ENCODE results near the gene CCP110.

CCP110 gene

DNA sequence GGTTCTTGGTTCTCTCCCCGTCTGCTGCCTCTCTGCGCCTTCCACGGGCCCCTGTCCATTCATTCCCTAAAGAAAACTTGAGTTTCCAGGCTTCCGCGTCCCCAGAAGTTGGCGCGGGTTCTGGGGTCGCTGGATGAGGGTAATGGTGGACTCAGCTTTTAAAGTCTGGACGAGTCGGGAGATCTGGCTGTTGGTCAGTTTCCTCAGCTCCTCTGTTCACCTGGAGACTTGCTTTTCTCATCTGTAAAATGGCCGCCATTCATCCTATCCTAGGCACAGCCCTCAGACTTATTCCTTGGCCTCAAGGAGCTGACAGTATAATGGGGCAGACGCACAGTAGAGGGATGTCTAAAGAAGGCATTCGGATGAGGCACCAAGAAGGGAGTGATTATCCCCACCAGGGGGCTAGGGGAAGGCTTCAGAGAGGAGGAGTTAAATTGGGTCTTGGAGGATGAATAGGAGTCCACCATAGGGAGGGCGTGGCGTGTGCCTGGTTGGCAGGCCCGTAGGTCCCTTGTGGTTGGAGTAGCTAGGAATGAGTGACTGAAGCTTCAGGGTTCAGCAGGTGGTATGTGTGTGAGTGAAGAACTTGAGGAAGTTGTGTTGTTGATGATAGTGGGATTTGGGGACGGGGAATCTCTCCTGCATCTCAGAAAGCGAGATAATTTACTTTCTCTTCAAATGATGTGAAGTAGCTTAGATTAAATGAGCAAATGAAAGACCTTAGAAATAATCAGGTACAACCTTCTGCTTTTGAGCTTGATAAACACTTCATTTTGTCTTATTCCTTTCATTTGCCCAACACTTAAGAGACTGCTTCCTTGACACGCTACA, 32.4 kb downstream of the CCP110 start:
- no peak for DNase-seq

DNA sequence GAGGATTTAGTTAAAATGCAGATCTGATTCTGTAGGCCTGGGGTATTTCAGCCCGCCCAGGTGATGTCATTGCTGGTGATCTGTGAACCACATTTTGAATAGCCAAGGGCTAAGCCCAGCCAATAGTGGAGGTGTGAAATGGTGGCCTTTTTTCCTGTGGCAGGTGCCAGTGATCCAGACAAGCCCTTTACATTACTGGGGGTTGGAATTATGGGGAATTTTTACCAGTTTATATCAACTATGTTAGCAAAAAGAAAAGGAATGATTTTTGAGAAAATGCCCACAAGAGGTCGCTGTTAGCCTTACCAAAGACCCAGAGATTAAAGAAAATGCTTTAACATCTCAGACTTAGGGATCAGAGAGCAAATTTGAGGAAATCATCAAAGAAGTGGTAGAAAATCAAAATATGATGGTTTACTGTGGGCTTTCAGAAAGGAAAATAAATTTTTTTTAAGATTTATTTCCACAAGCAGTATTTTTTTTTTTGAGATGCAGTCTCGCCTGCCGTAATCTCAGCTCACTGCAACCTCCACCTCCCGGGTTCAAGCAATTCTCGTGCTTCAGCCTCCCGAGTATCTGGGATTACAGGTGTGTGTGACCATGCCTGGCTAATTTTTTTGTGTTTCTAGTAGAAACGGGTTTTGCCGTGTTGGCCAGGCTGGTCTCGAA, 35.6 kb downstream of the CCP110 start:
- peak; percentile 56 for DNase-seq

DNA sequence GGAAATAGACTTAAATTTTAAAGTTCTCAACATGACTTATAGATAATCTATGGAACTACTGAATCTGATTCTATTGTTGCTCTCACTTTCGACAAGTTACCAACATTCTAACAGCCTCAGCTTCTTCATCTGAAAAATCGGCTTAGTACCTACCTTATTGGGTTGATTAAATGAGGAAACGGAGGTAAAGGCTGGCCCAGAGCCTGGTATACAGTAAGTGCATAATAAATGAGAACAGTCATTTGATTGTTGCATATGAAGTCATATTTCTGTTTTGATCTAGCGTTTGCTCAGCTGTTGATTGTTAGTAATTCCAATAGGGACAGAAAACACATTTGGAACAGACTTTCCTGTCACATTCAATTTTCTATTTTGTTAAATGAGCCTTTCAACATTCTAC, 36.3 kb downstream of the CCP110 start:
- no peak for DNase-seq

DNA sequence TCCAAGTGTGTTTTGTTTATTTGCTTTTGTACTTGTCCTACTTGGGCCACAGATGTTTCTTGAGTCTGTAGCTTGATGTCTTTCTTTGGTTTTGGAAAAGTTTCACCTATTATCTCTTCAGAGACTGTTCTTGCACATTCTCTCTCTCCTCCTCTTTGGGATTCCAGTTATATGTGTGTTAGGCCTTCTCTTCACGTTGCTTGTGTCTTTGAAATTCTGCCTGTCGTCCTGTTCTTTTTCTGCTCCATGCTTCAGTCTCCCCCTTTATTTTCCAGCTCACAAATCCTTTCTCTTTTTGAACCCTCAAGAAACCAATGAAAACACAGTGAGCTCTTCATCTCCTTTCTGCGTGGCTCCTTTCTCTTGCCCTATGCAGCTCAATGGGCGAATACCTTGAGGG, 39.6 kb downstream of the CCP110 start:
- no peak for DNase-seq

DNA sequence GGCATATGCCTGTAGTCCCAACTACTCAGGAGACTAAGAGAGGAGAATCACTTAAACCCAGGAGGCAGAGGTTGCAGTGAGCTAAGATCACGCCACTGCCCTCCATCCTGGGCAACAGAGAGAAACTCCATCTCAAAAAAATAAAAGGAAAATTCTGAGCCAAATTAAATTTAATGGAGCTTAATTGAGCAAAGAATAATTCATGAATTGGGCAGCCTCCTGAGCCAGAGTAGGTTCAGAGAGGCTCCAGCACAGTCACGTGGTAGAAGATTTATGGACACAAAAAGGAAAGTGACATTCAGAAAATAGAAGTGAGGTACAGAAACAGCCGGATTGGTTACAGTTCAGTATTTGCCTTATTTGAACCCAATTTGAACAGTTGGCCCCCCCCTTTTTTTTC, 42.6 kb downstream of the CCP110 start:
- no peak for DNase-seq

DNA sequence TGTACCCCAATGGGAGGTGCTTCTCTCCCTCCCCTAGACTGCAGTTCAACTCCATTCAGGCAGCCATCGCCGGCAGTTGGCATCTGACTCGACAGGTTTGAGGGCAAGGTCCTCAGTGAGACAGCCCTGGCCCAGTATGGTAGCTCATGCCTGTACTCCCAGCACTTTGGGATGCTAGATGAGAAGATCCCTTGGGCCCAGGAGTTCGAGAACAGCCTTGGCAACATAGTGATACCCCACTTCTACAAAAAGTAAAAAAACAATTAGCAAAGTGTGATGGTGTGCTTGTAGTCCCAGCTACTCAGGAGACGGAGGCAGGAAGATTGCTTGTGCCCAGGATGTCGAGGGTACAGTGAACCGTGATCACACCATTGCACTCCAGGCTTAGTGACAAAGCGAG, 43.8 kb downstream of the CCP110 start:
- no peak for DNase-seq

DNA sequence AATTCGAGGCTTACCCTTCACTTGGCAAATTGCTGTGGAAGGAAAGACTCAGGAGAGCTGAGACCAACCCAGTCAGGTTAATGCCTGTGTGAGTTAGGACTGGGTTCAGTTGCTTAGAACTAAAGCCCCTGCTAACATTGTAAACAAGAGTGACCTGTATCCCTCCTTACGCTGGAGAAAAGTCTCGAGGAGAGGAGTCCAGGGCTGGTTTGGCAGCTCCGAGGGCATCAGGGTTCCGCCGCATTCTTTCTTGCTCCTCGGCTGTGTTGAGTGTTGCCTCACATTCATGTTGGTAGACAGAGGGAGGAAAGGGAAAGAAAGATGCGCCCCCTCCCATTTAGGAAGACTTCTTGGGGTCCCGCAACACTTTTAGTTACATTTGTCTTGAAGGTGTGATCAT, 50.3 kb downstream of the CCP110 start:
- no peak for DNase-seq

DNA sequence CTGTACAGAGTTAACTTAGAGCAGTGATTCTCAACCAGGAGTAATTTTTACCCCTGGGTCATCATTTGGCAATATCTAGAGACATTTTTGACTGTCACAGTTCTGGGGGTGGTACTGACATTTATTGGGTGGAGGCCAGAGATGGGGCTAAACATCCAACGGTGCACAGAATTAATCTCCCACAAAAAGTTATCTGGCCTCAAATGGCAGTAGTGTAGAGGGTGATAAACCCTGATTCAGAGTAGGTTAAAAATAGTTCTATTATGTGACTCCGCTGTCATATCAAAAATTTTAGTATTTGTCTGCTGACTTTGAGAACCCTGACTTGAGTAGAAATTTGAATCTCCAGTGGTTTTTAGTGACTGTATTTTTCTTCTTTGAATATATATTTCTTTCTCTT, 50.9 kb downstream of the CCP110 start:
- DNase-seq, result no peak

DNA sequence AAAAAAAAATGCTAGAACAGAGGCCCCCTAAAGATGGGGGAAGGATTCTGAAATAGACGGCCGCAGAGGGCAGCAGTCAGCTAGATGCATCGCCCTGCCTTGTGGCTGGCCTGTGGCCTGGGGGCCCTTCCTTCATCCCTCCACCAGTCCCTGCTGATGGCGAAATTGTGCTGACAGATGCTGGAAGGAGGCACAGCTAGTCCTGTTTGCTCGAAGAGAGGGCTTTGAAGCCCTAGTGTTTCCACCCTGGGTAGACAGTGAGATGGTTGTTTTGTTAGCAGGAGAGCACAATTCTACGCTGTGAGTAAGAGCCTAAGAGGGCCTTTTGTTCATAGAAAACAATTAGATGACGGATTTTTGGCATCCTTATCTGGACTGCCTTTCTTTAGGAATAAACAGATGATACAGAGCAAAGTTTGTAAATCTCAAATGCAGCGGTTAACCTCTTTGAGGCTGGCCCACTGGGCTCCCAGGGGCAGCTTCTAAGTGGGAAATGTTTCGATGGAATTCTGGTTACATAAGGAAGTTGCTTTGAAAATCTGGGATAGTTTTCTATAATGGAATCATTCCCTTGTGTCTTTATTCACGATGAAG, 54.7 kb downstream of the CCP110 start:
- DNase-seq, result no peak

DNA sequence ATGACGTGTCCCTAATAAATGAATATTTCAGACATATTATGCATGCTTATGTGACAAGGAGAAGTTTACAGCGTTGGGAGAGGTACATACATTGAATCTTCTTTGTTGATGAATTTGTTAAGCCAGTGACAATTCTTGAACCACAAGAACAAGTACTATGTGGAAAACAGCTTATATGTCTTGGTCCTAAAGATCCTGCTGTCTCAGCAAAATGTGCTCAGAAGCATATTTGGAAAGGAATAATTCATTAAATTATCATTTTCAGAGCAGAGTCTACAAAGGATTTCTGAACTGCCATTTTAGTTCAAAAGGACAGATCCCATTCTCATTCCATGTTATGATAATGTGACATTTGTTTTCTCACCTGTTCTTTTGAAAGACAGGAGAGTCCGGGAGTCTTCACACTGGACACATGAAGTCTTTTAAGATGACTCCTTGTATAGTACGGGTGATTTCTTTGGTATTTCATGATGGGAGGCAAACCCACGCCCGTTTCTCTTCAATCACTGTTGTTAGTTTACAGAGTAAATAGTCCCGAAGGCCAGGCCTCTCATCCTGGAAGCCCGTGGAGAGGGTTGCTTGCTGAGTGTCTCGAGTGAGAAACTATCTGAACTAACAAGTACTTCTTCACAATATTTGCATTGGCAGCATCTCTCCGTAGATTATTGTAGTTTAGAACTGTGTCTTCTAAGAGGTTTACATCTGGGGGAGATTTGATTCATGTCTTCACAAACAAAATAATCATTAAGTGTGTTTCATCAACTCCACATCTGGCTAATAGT, 58.5 kb downstream of the CCP110 start:
- no peak for DNase-seq

DNA sequence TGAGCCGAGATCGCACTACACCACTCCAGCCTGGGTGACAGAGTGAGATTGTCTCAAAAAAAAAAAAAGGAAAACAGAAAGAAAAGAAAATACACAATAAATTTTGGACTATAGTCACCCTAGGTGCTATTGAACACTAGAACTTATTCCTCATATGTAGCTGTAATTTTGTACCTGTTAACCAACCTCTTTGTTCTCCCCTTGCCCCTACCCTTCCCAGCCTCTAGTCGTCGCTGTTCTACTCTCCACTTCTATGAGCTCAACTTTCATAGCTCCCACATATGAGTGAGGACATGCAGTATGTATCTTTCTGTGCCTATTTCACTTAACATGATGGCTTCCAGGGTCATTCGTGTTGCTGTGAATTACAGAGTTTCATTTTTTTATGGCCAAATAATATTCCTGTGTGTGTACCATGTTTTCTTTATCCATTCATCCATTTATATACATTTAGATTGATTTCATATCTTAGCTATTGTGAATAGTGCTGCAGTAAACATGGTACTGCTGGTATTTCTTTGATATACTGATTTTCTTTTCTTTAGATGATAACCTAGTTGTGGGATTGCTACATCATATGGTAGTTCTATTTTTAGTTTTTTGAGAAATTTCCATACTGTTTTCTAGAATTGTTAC, 60.0 kb downstream of the CCP110 start:
- peak; percentile 40 for DNase-seq

DNA sequence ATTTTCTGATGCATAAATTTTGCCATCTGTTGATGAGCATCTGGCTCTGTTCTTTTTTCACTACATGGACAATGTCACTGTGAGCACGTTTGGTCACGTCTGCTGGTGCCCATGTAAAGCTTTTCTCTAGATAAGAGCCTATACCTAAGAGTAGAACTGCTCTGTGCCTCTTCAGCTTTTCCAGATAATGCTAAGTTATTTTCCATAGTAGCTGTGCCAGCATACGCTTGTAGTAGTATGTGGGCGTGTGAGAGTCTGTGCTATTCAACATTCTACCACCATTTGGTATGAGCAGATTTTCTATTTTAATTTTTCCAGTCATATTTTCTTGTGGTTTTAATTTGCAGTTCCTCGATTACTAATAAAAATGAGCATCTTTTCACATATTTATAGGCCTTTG, 64.9 kb downstream of the CCP110 start:
- no peak for DNase-seq

DNA sequence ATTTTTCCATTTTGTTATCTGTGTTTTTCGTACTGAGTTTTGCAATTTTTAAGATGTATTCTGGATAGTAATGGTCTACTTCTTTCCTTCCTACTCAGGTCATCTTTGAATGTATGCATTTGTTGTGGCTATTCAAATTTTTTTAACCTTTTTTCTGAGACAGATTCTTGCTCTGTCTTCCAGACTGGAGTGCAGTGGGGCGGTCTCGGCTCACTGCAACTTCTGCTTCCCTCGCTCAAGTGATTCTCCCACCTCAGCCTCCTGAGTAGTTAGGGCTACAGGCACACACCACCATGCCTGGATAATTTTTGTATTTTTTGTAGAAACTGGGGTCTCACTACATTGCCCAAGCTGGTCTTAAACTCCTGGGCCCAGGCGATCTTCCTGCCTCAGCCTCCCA, 65.4 kb downstream of the CCP110 start:
- DNase-seq, result no peak

DNA sequence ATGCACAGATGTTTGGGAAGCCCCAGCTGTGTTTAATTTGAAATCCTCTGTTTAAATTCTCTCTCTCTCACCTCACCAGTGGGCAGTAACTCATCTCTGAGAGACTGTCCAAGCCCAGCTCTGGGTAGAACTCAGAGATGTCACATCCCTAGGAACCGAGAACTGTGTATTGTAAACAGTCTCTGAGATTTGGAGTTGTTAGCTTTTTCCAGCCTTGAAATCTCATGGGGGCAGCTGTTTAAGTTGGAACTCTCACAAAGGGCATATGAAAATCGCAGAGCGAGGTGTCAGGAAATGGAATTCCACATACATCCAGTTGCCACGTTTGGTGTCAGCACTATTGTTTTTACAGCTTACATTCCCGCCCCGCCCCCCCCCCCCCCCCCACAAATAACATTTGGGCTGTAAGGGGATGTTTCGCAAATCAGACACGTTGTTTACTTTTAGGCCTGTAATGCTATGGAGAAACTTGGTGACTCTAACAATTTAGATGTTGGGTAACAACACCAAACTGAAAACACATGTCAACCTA, 66.1 kb downstream of the CCP110 start:
- no peak for DNase-seq

DNA sequence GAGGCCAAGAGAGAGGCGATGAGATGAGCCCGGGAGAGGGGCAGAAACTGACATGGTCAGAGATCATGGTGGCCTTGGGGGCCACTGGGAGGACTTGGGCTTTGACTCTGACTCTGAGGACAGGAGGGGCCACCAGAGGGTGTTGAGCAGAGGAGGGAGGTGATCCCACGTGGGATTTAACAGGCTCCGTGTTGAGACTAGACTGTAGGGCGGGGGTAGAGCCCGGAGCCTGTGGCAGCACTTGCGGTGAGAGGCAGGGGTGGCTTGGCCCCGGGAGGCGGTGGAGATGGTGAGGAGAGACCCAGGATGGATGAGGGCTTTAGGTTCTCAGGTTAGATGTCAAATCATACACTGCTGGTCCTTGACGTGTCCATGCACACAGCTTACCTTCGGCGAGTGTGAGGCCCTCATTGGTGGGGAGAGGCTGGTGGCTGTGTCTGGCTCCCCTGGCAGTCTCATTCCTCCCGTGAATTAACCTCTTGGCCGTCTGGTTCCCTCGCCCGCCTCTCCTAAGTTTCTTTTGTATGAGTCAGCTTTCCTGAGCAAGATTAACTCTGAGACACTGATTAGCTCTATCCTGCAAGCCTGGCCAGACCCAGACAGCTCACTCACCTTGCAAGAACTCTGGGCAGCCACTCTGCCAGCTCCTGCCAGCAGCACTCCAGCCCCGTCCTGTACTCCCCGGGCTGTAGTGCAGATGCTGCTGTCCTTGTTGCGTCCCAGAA, 71.5 kb downstream of the CCP110 start:
- DNase-seq, result no peak

DNA sequence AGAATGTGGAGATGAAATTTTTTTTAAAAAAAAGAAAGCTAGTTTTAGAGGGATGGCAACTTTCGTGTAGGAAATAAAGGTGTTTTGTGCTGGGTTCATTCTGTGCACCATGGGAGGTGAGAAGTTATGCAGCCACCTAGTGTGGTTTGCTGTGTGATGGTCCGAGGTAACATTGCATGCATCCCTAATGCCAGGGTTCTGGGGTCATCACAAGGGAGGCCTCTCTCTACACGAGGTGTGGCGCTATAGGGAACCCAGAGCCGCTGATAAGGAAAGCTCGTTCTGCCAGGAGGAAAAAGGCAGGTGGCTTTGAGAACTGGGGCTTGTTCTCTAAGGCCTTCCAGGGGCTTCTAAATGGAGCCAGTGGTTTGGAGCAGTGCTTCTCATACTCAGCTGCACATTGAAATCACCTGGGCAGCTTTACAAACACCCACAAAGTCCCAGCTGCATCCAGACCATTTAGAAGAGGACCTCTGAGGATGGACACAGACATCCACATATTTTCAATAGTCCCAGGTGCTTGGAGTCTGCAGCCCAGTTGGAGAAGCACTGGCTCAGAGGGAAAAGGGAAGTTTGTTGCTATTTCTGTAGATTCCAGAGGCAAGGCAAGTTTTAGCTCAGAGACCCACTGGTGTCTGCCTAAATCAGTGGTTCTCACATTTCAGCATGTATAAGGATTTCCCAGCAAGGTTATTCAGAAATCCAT, 75.2 kb downstream of the CCP110 start:
- no peak for DNase-seq

DNA sequence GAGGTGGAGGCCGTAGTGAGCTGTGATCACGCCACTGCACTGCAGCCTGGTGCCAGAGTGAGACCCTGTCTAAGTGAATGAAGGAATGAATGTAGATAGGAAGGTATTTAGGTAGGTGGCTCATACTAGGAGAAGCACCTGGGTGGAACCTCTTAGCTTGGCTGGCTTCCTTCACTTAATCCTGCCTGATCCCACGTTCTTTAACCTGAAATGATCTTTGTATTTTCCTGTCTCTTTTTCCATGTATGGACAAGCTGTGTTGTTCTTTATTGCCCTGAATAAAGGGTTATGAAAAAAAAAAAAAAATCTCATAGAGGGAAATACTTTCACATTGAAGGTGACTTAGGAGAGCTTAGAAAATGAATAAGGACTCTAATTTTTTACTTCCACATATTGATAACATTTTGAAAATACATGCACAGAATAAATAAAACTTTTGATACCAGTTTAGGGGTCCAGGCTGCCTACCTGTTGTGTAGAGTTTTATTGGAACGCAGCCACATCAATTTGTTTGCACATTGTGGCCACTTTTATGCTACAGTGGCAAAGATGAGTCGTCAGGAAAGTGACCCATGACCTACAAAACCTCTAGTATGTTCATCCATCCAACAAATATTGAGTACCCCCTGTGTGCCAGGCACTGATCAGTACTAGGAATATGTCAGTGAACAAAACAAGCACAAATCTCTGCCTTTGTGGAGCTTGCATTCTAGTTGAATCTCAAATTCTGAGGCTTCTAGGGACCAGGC, 76.4 kb downstream of the CCP110 start:
- DNase-seq, result no peak

DNA sequence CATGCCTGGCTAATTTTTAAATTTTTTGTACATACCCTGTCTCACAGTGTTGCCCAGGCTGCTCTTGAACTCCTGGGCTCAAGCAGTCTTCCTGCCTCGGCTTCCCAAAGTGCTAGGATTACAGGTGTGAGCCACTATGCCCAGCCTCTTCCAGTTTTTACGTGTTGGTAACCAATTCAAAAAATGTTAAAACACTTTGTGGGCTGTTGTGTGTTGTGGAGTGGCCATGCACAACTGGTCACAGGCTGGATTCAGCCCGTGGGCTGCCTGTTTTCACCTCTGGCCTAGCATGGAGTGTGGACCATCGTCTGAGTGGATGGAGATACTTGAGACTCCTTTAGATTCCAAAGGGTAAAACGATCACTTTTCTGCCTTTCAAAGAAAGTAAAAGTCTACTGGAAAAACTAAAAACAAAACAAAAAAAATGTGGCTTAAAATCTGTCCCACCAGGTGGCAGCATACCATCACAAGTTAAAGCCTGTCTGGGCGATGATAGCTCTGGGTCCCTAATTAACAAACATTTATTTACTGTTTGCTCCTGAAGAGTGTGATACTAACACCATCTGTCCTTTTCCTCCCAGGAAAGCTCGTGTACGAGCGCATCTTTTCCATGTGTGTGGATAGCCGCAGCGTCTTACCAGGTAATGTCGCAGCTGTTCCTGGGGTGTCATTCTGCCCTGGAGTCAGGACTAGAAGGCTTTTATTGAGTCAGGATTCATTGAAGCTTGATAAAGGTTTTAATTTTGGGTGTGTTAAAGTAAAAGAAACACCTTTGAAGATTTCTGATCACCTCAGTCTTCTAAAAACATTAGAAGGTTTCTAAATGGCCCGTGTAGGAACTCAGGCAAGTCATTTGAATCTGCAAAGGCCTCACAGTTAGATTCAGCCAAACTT, 77.6 kb downstream of the CCP110 start:
- DNase-seq, result no peak

Measured in NCI-H748 treated with DMSO at 0.1 percent for 48 hours (cell line).